ENCODE results near the gene TMEM225.

GRCh38 chr11:123920943-123921342 is 35.5 kb upstream of the TMEM225 start:
- TF ChIP-seq EP300 (IDR thresholded peaks at IDR 0.05) (no peak), CTCF (IDR thresholded peaks at IDR 0.05) (no peak)
